Right lobe of liver (tissue), 6 donors: ENCODE results near the gene RORC. TPM values are rescaled to one million over a fixed set of nuclear protein-coding genes. Genes with fewer than 3 reads are reported as not detected.
"Not testable (repeated sequence)": the region's sequence is repeated elsewhere in the genome, so short reads cannot be mapped to it uniquely, and the experiment has no call there.

ENCODE experiments used
- ATAC-seq, 4 donors: fragments of 200-7000 bp; cut with Tn5 transposase; one replicate each; pipeline ENCODE4 v1.9.1; 2020; ENCODE audit warnings: mild to moderate bottlenecking in 4 of 4, moderate library complexity in 4 of 4
- DNase-seq, 3 donors: peaks; one replicate each; pipeline ENCODE4 v3.0.0-alpha.2; 2020
- H3K27ac ChIP-seq, 3 donors: fragments of 200-600 bp; one replicate each; pipeline ENCODE4 v1.8.0; 2022
- H3K27me3 ChIP-seq, 2 donors: fragments of 200-600 bp; one replicate each; pipeline ENCODE4 v1.8.0; 2022
- H3K36me3 ChIP-seq, 4 donors: fragments of 200-600 bp; sonication (generic) in 1 of 4; one replicate each; pipeline versions ENCODE4 v1.5.1 to v1.8.0; 2017 to 2022; ENCODE audit warnings: control low read depth in 1 of 4
- H3K4me1 ChIP-seq, 4 donors: fragments of 200-600 bp; sonication (generic) in 1 of 4; one replicate each; pipeline versions ENCODE4 v1.5.1 to v1.8.0; 2017 to 2022; ENCODE audit warnings: control low read depth in 1 of 4
- H3K4me3 ChIP-seq, 3 donors: fragments of 200-600 bp; one replicate each; pipeline ENCODE4 v1.8.0; 2022
- H3K9me3 ChIP-seq, 4 donors: fragments of 200-600 bp; sonication (generic) in 1 of 4; one replicate each; pipeline versions ENCODE4 v1.5.1 to v1.8.0; 2017 to 2022; ENCODE audit warnings: control low read depth in 1 of 4
- CTCF ChIP-seq, 4 donors: fragments of 200-600 bp in 3 of 4; fragments of 450-650 bp in 1 of 4; IDR thresholded peaks; one replicate each; pipeline versions ENCODE4 v1.5.1 to v1.8.0; 2016 to 2022; ENCODE audit warnings: antibody characterized with exemption in 4 of 4, mild to moderate bottlenecking in 2 of 4
- POLR2A ChIP-seq: fragments of 450-650 bp; IDR thresholded peaks from one replicate; pipeline ENCODE4 v1.6.1; 2017; ENCODE audit warnings: antibody characterized with exemption, mild to moderate bottlenecking
- WGBS: methylation state at CpG from one replicate; pipeline ENCODE4 v1.1.6; 2018; ENCODE audit warnings: low coverage, low lambda C conversion rate; ENCODE audit not compliant: insufficient coverage; ENCODE audit errors: missing lambda C conversion rate; 5-methylcytosine and 5-hydroxymethylcytosine counted together
- intact Hi-C, 2 donors: fragments of 100-400 bp; cut with DNase I; formaldehyde crosslinking; loops; one replicate each; pipeline versions ENCODE4 v1.11.2 to v1.14.1; 2022
- long read RNA-seq: library from polyadenylated mRNA; unstranded; transcript quantifications from one replicate; pipeline ENCODE4 v2.0.0, GENCODE V29; 2019
- total RNA-seq, 6 experiments: library from RNA; depleted of rRNA in 2 of 6; stranded (reverse); fragments of >200 nt in 2 of 6; fragmentation: NEBNext Ultra II Directional in 3 of 6; extraction: Animal tissue kit (Norgen Biotek cat#: 25700) in 3 of 6; gene quantifications; one replicate each; pipeline versions ENCODE4 v1.1.0 to v1.2.4, GENCODE V29; 2016 to 2023
- donor health status: DM: no; HTN: yes; CAD: no.
- donor health status: DM: no; HTN: no; CAD: no.
- donor health status: DM: no; HTN: no; CAD: no.
- donor health status: DM: no; HTN: yes; CAD: no.
- donor health status: DM: no; HTN: yes; CAD: no.

RORC gene
- total RNA-seq = 10 to 100 TPM; 13.3 to 33.9 (median 21.5) TPM
- long read RNA-seq, partial matches to known transcripts = 3 of 3 reads
- long read RNA-seq, other reads (novel, unspliced or antisense) = 0 of 3 reads

GRCh38 chr1:151831605-151832004 lies at the start of gene RORC:
Gene RORC (minus strand): TSS chr1:151831802. CDS start chr1:151831764, 38 bp downstream.
- H3K36me3 ChIP-seq = peaks cover 0 to 4% (median 1%) of the 10 kb centered on the region in 4 donors
- peak; percentile 88 to 95 (median 94) for DNase-seq
- no peaks in the 10 kb centered on the region for H3K9me3 ChIP-seq
- peak within 1 kb of the TSS; percentile 62 to 88 (median 71) for H3K27ac ChIP-seq
- no peak for TF ChIP-seq CTCF (IDR thresholded peaks at IDR 0.05)
- peak; percentile 88 for TF ChIP-seq POLR2A
- peaks cover 0 to 80% (median 31%) of the 10 kb centered on the region in 4 donors for H3K4me1 ChIP-seq
- peak within 1 kb of the TSS; percentile 57 to 74 (median 72) for H3K4me3 ChIP-seq
- peak; percentile 70 to 79 (median 72) for ATAC-seq
- intact Hi-C loops = no loop called here
- WGBS = 42% methylated on average over 5 of the region's 5 CpGs
- H3K27me3 ChIP-seq = no peaks in the 10 kb centered on the region

DNA sequence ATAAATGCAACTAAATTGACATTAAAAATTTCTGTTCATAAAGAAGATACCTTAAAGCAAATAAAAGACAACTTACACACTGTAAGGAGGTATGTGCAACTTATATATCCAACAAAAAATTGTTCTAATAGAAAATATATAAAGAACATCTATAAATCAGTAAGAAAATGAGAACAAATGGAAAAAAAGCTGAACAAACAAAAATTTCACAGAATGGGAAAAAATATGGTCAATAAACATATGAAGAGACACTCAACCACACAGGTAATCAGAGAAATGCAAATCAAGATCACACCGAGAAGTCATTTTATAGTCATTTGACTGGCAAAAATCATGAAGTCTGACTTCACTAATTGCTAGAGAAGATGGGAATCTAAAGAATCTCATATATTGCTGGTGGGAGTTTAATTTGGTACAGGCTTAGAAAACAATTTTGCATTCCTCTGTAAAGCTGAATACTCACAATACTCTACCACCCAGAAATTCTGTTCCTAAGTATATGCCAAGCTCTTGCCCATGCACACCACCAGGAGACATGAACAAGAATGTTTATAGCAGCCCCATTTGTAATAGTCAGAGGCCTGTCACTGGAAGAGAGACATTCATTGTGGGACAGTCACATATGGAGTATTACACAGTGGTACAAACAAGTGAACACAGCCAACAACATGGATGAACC lies 44.0 kb upstream of the RORC start:
- 83% methylated on average over 1 of the region's 1 CpG for WGBS
- TF ChIP-seq POLR2A (no peak), CTCF (IDR thresholded peaks at IDR 0.05) (no peak)

DNA sequence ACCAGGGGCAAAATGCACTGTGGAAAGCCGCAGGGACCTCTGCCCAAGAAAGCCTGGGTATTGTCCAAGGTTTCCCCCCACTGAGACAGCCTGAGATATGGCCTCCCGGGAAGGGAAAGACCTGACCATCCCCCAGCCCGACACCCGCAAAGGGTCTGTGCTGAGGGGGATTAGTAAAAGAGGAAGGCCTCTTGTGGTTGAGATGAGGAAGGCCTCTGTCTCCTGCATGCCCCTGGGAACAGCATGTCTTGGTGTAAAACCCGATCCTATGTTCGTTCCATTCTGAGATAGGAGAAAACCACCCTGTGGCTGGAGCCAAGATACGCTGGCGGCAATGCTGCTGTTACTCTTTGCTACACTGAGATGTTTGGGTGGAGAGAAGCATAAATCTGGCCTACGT lies 41.2 kb upstream of the RORC start:
- H3K27me3 ChIP-seq, H3K9me3 ChIP-seq, ATAC-seq, H3K4me1 ChIP-seq, intact Hi-C loops, H3K4me3 ChIP-seq, H3K36me3 ChIP-seq, DNase-seq, H3K27ac ChIP-seq: not testable (repeated sequence)
- WGBS = 82% methylated on average over 5 of the region's 9 CpGs

More for the DNA sequence above, 44.0 kb upstream of the RORC start:
- no peaks in the 10 kb centered on the region for H3K4me1 ChIP-seq
- H3K4me3 ChIP-seq = no peak overlapping the region
- no peak for DNase-seq
- H3K36me3 ChIP-seq = peaks cover 0 to 6% (median under 1%) of the 10 kb centered on the region in 4 donors
- intact Hi-C loops = no loop called here
- H3K27me3 ChIP-seq = no peaks in the 10 kb centered on the region
- H3K9me3 ChIP-seq = no peaks in the 10 kb centered on the region
- ATAC-seq = no peak
- no peak overlapping the region for H3K27ac ChIP-seq

DNA sequence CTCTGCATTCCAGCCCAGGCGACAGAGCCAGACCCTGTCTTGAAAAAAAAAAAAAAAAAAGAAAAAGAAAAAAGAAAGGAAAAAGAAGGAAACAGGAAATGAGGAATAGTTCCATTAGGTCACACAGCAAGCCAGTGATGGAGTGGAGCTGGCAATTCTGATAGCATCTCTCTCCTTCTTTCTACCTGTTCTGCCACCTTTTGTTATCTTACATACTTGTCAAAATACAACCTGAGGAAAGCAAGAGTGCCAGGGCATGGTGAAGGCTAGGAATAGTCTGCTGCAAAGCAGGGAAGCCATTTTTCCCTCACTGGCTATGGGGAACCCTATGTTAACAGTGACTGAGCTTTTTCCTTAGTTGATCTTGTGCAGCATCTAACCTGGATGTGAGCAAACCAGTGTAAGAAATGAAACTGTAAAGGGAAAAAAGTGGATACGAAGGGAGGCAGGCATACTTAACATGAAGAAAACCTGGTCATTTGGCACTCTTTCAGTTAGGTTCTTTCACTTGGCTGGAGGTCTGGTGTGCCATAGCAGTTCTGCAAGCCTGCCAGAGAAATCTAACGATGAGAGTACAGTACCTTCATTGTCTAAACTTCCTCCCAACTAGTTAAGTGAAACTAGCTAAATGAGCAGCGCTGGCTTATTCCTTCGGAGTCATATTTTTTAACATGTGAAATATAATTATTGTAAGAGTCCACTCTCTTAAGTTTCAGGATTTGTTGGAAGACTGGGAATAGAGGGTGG lies 39.9 kb upstream of the RORC start:
- no peak overlapping the region for H3K4me3 ChIP-seq
- intact Hi-C loops = no loop called here
- WGBS = 67% methylated on average over 4 of the region's 5 CpGs
- H3K4me1 ChIP-seq = no peaks in the 10 kb centered on the region
- no peak overlapping the region for H3K27ac ChIP-seq
- H3K9me3 ChIP-seq = no peaks in the 10 kb centered on the region
- H3K27me3 ChIP-seq = no peaks in the 10 kb centered on the region
- no peak for TF ChIP-seq POLR2A
- TF ChIP-seq CTCF (IDR thresholded peaks at IDR 0.05) = no peak
- ATAC-seq (no peak), DNase-seq (no peak)
- peaks cover 0 to 6% (median under 1%) of the 10 kb centered on the region in 4 donors for H3K36me3 ChIP-seq

GRCh38 chr1:151868486-151868885 lies 36.9 kb upstream of the RORC start:
- Histone ChIP-seq H3K4me3 (no peak overlapping the region), H3K4me1 (no peaks in the 10 kb centered on the region), H3K9me3 (no peaks in the 10 kb centered on the region), H3K27ac (no peak overlapping the region), H3K27me3 (no peaks in the 10 kb centered on the region), H3K36me3 (no peaks in the 10 kb centered on the region)
- WGBS = 43% methylated on average over 3 of the region's 3 CpGs
- intact Hi-C loops = no loop called here
- DNase-seq (no peak), ATAC-seq (no peak)
- TF ChIP-seq POLR2A = no peak
- TF ChIP-seq CTCF (IDR thresholded peaks at IDR 0.05) = no peak
